Measurements from ENCODE around the gene HTR4.

Gene HTR4

DNA sequence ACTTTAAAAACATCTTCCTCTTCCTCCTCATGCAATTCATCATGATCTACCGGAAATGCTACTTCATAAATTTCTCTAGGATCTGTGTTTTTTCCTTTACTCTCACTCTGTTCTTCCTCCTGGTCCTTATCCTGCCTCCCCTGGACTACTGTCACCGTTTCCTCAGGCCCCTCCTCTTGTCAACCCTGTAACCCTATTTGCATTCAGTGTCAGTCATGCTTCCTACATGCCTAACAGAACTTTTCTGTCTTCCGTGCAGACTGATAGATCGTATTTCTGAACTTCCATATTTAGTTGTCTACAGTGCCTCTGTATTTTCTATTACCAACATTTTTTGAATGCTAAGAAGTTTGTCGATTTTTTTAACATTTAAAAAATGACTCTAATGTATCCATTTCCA, 27.3 kb downstream of the HTR4 start:
- Histone ChIP-seq H3K4me3 (ENCODE audit: low read depth, low read length) (no peak overlapping the region), H3K9ac (no peak overlapping the region), H3K79me2 (no peaks in the 10 kb centered on the region), H3K4me1 (no peaks in the 10 kb centered on the region), H2AFZ (no peak overlapping the region), H3K36me3 (ENCODE audit: control insufficient read depth, insufficient read depth, low read length) (no peaks in the 10 kb centered on the region), H3K27ac (no peak overlapping the region), H3K4me2 (ENCODE audit: low read length) (no peak overlapping the region), H3K9me3 (ENCODE audit: control insufficient read depth, low read length) (no peaks in the 10 kb centered on the region), H3K27me3 (ENCODE audit: control insufficient read depth, insufficient read depth, low read length) (no peaks in the 10 kb centered on the region)
- TF ChIP-seq, protein P1, sequence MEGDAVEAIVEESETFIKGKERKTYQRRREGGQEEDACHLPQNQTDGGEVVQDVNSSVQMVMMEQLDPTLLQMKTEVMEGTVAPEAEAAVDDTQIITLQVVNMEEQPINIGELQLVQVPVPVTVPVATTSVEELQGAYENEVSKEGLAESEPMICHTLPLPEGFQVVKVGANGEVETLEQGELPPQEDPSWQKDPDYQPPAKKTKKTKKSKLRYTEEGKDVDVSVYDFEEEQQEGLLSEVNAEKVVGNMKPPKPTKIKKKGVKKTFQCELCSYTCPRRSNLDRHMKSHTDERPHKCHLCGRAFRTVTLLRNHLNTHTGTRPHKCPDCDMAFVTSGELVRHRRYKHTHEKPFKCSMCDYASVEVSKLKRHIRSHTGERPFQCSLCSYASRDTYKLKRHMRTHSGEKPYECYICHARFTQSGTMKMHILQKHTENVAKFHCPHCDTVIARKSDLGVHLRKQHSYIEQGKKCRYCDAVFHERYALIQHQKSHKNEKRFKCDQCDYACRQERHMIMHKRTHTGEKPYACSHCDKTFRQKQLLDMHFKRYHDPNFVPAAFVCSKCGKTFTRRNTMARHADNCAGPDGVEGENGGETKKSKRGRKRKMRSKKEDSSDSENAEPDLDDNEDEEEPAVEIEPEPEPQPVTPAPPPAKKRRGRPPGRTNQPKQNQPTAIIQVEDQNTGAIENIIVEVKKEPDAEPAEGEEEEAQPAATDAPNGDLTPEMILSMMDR (IDR thresholded peaks at IDR 0.05): no peak

DNA sequence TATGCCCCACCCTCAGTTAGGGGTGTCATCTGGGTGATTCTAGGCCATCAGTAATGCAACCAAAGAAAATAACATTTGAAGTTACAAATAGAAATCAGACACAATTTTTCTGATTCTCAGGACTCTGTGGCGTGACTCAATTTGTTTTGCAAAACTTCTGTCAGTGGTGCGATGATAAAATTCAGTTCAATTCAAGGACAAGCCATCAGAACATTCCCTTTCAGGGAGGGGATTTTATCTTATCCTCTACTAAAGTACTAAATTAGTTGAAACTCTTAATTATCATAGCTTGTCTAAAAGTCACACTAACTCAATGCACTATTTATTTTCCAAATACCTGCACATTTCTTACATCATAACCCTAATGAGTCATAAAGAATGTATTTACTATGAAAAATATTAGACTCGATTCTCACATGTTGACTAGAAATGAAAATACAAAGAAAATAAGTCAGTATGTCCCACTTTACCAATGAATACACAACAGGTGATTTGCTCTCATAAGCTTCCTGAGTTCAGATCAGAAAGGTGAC, 28.2 kb downstream of the HTR4 start:
- Histone ChIP-seq H3K9me3 (ENCODE audit: control insufficient read depth, low read length) (no peaks in the 10 kb centered on the region), H3K27me3 (ENCODE audit: control insufficient read depth, insufficient read depth, low read length) (no peaks in the 10 kb centered on the region), H3K4me1 (no peaks in the 10 kb centered on the region), H2AFZ (no peak overlapping the region), H3K27ac (no peak overlapping the region), H3K4me3 (ENCODE audit: low read depth, low read length) (no peak overlapping the region), H3K4me2 (ENCODE audit: low read length) (no peak overlapping the region), H3K9ac (no peak overlapping the region), H3K79me2 (no peaks in the 10 kb centered on the region), H3K36me3 (ENCODE audit: control insufficient read depth, insufficient read depth, low read length) (no peaks in the 10 kb centered on the region)
- TF ChIP-seq, protein P1 (IDR thresholded peaks at IDR 0.05): no peak

DNA sequence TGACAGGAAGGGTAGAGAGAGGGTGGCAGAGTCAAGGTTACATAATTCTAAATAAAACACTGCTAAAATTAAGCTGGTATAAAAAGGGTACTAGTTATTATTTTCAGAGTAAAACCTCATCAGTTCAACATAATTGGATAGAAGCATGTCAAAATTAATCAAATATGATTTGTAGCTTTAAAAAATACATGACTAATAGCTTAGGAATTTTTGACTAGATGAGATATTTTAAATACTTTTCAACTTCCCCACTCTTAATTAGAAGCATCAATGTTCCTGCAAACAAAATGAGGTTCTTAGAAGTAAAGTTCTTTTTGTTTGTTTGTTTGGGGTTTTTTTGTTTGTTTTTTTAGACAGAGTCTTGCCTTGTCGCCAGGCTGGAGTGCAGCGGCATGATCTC, 29.1 kb downstream of the HTR4 start:
- Histone ChIP-seq H3K9ac (no peak overlapping the region), H3K79me2 (no peaks in the 10 kb centered on the region), H2AFZ (no peak overlapping the region), H3K27me3 (ENCODE audit: control insufficient read depth, insufficient read depth, low read length) (no peaks in the 10 kb centered on the region), H3K27ac (no peak overlapping the region), H3K9me3 (ENCODE audit: control insufficient read depth, low read length) (no peaks in the 10 kb centered on the region), H3K4me1 (no peaks in the 10 kb centered on the region), H3K4me2 (ENCODE audit: low read length) (no peak overlapping the region), H3K4me3 (ENCODE audit: low read depth, low read length) (no peak overlapping the region), H3K36me3 (ENCODE audit: control insufficient read depth, insufficient read depth, low read length) (no peaks in the 10 kb centered on the region)
- TF ChIP-seq, protein P1 (IDR thresholded peaks at IDR 0.05): no peak

GRCh38 chr5:148623741-148624140, 30.6 kb downstream of the HTR4 start:
- Histone ChIP-seq H2AFZ (no peak overlapping the region), H3K27ac (no peak overlapping the region), H3K36me3 (ENCODE audit: control insufficient read depth, insufficient read depth, low read length) (no peaks in the 10 kb centered on the region), H3K79me2 (no peaks in the 10 kb centered on the region), H3K9me3 (ENCODE audit: control insufficient read depth, low read length) (no peaks in the 10 kb centered on the region), H3K9ac (no peak overlapping the region), H3K4me3 (ENCODE audit: low read depth, low read length) (no peak overlapping the region), H3K4me1 (no peaks in the 10 kb centered on the region), H3K4me2 (ENCODE audit: low read length) (no peak overlapping the region), H3K27me3 (ENCODE audit: control insufficient read depth, insufficient read depth, low read length) (no peaks in the 10 kb centered on the region)
- TF ChIP-seq, protein P1 (IDR thresholded peaks at IDR 0.05): no peak

DNA sequence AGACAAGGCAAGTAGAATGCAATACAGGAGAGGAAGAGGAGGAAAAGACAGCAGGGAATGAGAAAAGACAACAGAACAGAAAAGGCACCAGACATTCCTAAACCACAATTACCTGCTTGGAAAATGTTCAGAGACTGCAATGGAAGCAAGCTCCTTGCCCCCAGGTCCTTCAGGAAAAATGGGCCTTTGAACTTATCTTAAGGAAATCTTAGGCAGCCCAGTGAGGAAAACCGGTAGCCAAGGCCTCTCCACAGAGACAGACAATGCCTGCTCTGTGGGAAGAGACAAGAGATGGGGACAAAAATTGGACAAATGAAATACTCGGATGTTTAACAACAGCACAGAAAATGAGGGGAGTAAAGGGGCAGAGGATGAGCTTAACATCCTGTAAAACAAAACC, 31.2 kb downstream of the HTR4 start:
- H3K36me3 ChIP-seq (ENCODE audit: control insufficient read depth, insufficient read depth, low read length): no peaks in the 10 kb centered on the region
- TF ChIP-seq, protein P1 (IDR thresholded peaks at IDR 0.05): no peak
- H3K27ac ChIP-seq: no peak overlapping the region

More for the DNA sequence above, 31.2 kb downstream of the HTR4 start:
- H3K4me1 ChIP-seq: no peaks in the 10 kb centered on the region
- no peaks in the 10 kb centered on the region for H3K27me3 ChIP-seq (ENCODE audit: control insufficient read depth, insufficient read depth, low read length)
- H3K79me2 ChIP-seq: no peaks in the 10 kb centered on the region
- H3K4me3 ChIP-seq (ENCODE audit: low read depth, low read length): no peak overlapping the region
- H3K4me2 ChIP-seq (ENCODE audit: low read length): no peak overlapping the region
- H3K9me3 ChIP-seq (ENCODE audit: control insufficient read depth, low read length): no peaks in the 10 kb centered on the region
- no peak overlapping the region for H3K9ac ChIP-seq
- no peak overlapping the region for H2AFZ ChIP-seq
